PFSK-1 (cell line): ENCODE measurements around the gene MEGF6.

Experiments
- POLR2AphosphoS5 ChIP-seq: IDR thresholded peaks from 2 replicates; pipeline ENCODE4 v1.6.1; 2012; ENCODE audit warnings: low read depth, mild to moderate bottlenecking, control low read depth, low read length, moderate library complexity
- REST ChIP-seq, 2 experiments: IDR thresholded peaks; 2 replicates each; pipeline versions ENCODE4 v1.6.1 to v1.8.0; 2011 to 2012; ENCODE audit warnings: low read depth in 2 of 2, low read length in 2 of 2, control low read depth in 1 of 2, inconsistent platforms in 1 of 2, mild to moderate bottlenecking in 1 of 2, moderate library complexity in 1 of 2; ENCODE audit not compliant: insufficient read depth in 1 of 2
- SIN3A ChIP-seq: IDR thresholded peaks from 2 replicates; pipeline ENCODE4 v1.6.1; 2012; ENCODE audit warnings: mild to moderate bottlenecking, low read length, moderate library complexity, borderline replicate concordance; ENCODE audit not compliant: insufficient read depth

GRCh38 chr1:3547055-3548005, 64.0 kb downstream of the MEGF6 start:
- TF ChIP-seq REST (IDR thresholded peaks at IDR 0.05; ENCODE audit: insufficient read depth in 1 of 2, low read depth in 2 of 2, low read length in 2 of 2), result no peak
- no peak for TF ChIP-seq POLR2AphosphoS5
- no peak for TF ChIP-seq SIN3A
